Endothelial cell of umbilical vein (primary cell): Measurements from ENCODE around the gene ACAD11. TPM values are rescaled to one million over a fixed set of nuclear protein-coding genes. Genes with fewer than 3 reads are reported as not detected.

Experiments used
- BruUV-seq: library from RNA; stranded (reverse); fragments of 400-500 nt; replicated peaks from 2 replicates; lab custom pipeline; 2021; lab: Mats Ljungman, UMichigan
- CTCF ChIA-PET: fragments of 300-600, 350-600 bp; sonication (Branson Sonifier 250); formaldehyde crosslinking; loops from one replicate; lab custom pipeline; 2021; ENCODE audit warnings: antibody characterized with exemption, inconsistent platforms; lab: Charles Lee
- POLR2A ChIA-PET: fragments of 300-600, 350-600 bp; sonication (Branson Sonifier 250); formaldehyde crosslinking; loops from one replicate; lab custom pipeline; 2021; ENCODE audit warnings: antibody characterized with exemption, inconsistent platforms; lab: Charles Lee
- DNase-seq: peaks from one replicate; pipeline ENCODE4 v3.0.0-alpha.2; 2011; ENCODE audit warnings: low read depth, low spot score
- FAIRE-seq: peaks from 2 replicates; lab custom pipeline; 2011; peaks lifted over from hg19 to GRCh38; lab: Jason Lieb, UNC
- H2AFZ ChIP-seq: 2 replicates; pipeline ENCODE4 v1.6.0; 2012; ENCODE audit warnings: low read depth, low read length, control low read depth, inconsistent platforms
- H3K27ac ChIP-seq: 2 replicates; pipeline ENCODE4 v1.5.1; 2011; ENCODE audit warnings: low read depth, mild to moderate bottlenecking, control low read depth, low read length, moderate library complexity; ENCODE audit not compliant: insufficient read depth
- H3K27me3 ChIP-seq, 2 experiments: 2 replicates each; pipeline versions ENCODE4 v1.6.0 to v1.6.1; 2011; ENCODE audit warnings: low read length in 2 of 2, mixed read lengths in 1 of 2; ENCODE audit not compliant: control insufficient read depth in 2 of 2, insufficient read depth in 2 of 2
- H3K36me3 ChIP-seq, 2 experiments: 2 replicates in 1 of 2; 3 replicates in 1 of 2; pipeline ENCODE4 v1.5.1; 2011; ENCODE audit warnings: low read length in 2 of 2, mild to moderate bottlenecking in 1 of 2, moderate library complexity in 1 of 2; ENCODE audit not compliant: control insufficient read depth in 2 of 2, insufficient read depth in 2 of 2; ENCODE audit errors: extremely low read depth in 1 of 2
- H3K4me1 ChIP-seq: 3 replicates; pipeline ENCODE4 v1.5.1; 2011; ENCODE audit warnings: mild to moderate bottlenecking, low read length; ENCODE audit not compliant: control insufficient read depth, insufficient read depth; ENCODE audit errors: extremely low read depth
- H3K4me2 ChIP-seq: 2 replicates; pipeline ENCODE4 v1.6.1; 2011; ENCODE audit warnings: low read length, control low read depth, mixed read lengths; ENCODE audit not compliant: insufficient read depth
- H3K4me3 ChIP-seq, 3 experiments: fragments of 200-600 bp in 1 of 3; sonication (generic), shearing (Covaris generic) in 1 of 3; replicated peaks in 1 of 3; 2 replicates each; pipeline ENCODE4 v1.5.1; 2011 to 2016; ENCODE audit warnings: control low read depth in 3 of 3, low read length in 3 of 3, mild to moderate bottlenecking in 2 of 3, inconsistent platforms in 1 of 3, low read depth in 1 of 3, moderate library complexity in 1 of 3; ENCODE audit not compliant: insufficient read depth in 1 of 3
- H3K79me2 ChIP-seq: 2 replicates; pipeline ENCODE4 v1.6.0; 2012; ENCODE audit warnings: low read length, inconsistent platforms; ENCODE audit not compliant: control insufficient read depth, insufficient read depth
- H3K9ac ChIP-seq: replicated peaks from 2 replicates; pipeline ENCODE3; 2011; ENCODE audit warnings: low read length, control low read depth; ENCODE audit not compliant: insufficient read depth; ENCODE audit errors: extremely low read depth
- H3K9me1 ChIP-seq: replicated peaks from 3 replicates; pipeline ENCODE4 v1.6.0; 2011; ENCODE audit warnings: mild to moderate bottlenecking, low read length; ENCODE audit not compliant: control insufficient read depth, insufficient read depth; ENCODE audit errors: extremely low read depth
- H3K9me3 ChIP-seq: replicated peaks from 2 replicates; pipeline ENCODE4 v1.5.1; 2012; ENCODE audit warnings: low read length, inconsistent platforms; ENCODE audit not compliant: control insufficient read depth, insufficient read depth
- H4K20me1 ChIP-seq: replicated peaks from 2 replicates; pipeline ENCODE3; 2011; ENCODE audit warnings: mild to moderate bottlenecking, low read length; ENCODE audit not compliant: control insufficient read depth, insufficient read depth; ENCODE audit errors: extremely low read depth
- CTCF ChIP-seq, 2 donors: IDR thresholded peaks; 1 replicate in 1 of 2; 2 replicates in 1 of 2; pipeline ENCODE4 v1.5.1; 2011; ENCODE audit warnings: low read length in 2 of 2, mild to moderate bottlenecking in 2 of 2, moderate library complexity in 2 of 2, control low read depth in 1 of 2, inconsistent platforms in 1 of 2, low read depth in 1 of 2; ENCODE audit not compliant: insufficient read depth in 1 of 2; ENCODE audit errors: extremely low read depth in 1 of 2
- FOS ChIP-seq: IDR thresholded peaks from 2 replicates; pipeline ENCODE4 v1.6.1; 2011; ENCODE audit warnings: mild to moderate bottlenecking, low read length, moderate library complexity, borderline replicate concordance; ENCODE audit not compliant: insufficient read depth
- GATA2 ChIP-seq: IDR thresholded peaks from 2 replicates; pipeline ENCODE4 v1.7.0; 2011; ENCODE audit warnings: low read depth, mild to moderate bottlenecking, moderate library complexity, mixed read lengths, low read length; ENCODE audit not compliant: insufficient read length, insufficient read depth
- POLR2AphosphoS5 ChIP-seq: IDR thresholded peaks from 2 replicates; pipeline ENCODE4 v1.6.1; 2012; ENCODE audit warnings: low read depth, mild to moderate bottlenecking, control low read depth, low read length, moderate library complexity; ENCODE audit not compliant: insufficient read depth
- dilution Hi-C: fragments of 300-500 bp; cut with MboI; formaldehyde crosslinking; loops from one replicate; pipeline ENCODE4 v1.15.0; 2019; ENCODE audit warnings: low sequenced_read_pairs; ENCODE audit not compliant: extremely low pct_ligation_motif_present
- intact Hi-C: fragments of 100-400 bp; cut with micrococcal nuclease; formaldehyde crosslinking; loops from one replicate; pipeline ENCODE4 v1.10.0; 2022
- polyA plus RNA-seq, 4 experiments: library from polyadenylated mRNA; depleted of rRNA in 3 of 4; stranded (reverse) in 3 of 4; unstranded in 1 of 4; fragments of >200 nt; gene quantifications; 2 replicates each; pipeline versions ENCODE4 v1.2.1 to v1.2.3, GENCODE V29; 2011 to 2012; ENCODE audit warnings: missing spikeins in 1 of 4
- total RNA-seq: library from RNA; stranded (reverse); gene quantifications from 2 replicates; pipeline ENCODE4 v1.2.3, GENCODE V29; 2021

Gene ACAD11
- total and polyA plus RNA-seq, 2 donors (not counting 3 experiments of a cell fraction or from before 2014, with no cell fraction given), result 9.6 to 17.9 TPM

GRCh38 chr3:132645058-132645457 is 14.6 kb downstream of the ACAD11 start:
- dilution Hi-C loops (loop anchor here (25.0 kb wide), 1 partner anchor 108 kb away; no protein-coding TSS in a partner anchor), intact Hi-C loops (no loop called here)
- ChIA-PET CTCF (interaction anchor here (0.7 to 2.8 kb wide), 7 partner anchors 8 to 108 kb away, joined by 3 to 39 read pairs (median 4); partner anchors contain the start of genes ACAD11 and UBA5), POLR2A (interaction anchor here (0.5 to 0.9 kb wide), 2 partner anchors 14 to 112 kb away, joined by 3 read pairs; partner anchors contain the start of gene ACAD11)
- no peaks in the 10 kb centered on the region for H3K79me2 ChIP-seq
- no peaks in the 10 kb centered on the region for H3K27me3 ChIP-seq
- DNase-seq (peak; percentile 63), FAIRE-seq (peak; percentile 76)
- H3K4me2 ChIP-seq, result peak overlapping the region; percentile 45
- no peak overlapping the region for H2AFZ ChIP-seq
- H4K20me1 ChIP-seq, result no peaks in the 10 kb centered on the region
- TF ChIP-seq CTCF (IDR thresholded peaks at IDR 0.05; ENCODE audit: extremely low read depth in 1 of 2, insufficient read depth in 1 of 2, low read depth in 1 of 2, low read length in 2 of 2) (no peak), GATA2 (peak; percentile 84), POLR2AphosphoS5 (peak; percentile 46), FOS (peak; percentile 42)
- H3K9me3 ChIP-seq, result no peaks in the 10 kb centered on the region
- H3K4me3 ChIP-seq, result no peak overlapping the region
- H3K27ac ChIP-seq, result peak overlapping the region; percentile 20
- peaks cover 13% of the 10 kb centered on the region for H3K4me1 ChIP-seq
- no peaks in the 10 kb centered on the region for H3K36me3 ChIP-seq
- H3K9ac ChIP-seq, result no peak overlapping the region
- no peaks in the 10 kb centered on the region for H3K9me1 ChIP-seq
- BruUV-seq, result no TSS peak
